Hepatocyte (in vitro differentiated cells): Measurements from ENCODE around the gene CFAP410.

ENCODE experiments used
- CTCF ChIP-seq: fragments of 200-600 bp; sonication (generic); IDR thresholded peaks from 2 replicates; pipeline ENCODE4 v1.5.1; 2016; ENCODE audit warnings: antibody characterized with exemption, mild to moderate bottlenecking; ENCODE audit not compliant: poor library complexity
- EZH2 ChIP-seq: fragments of 200-600 bp; sonication (generic); IDR thresholded peaks from 2 replicates; pipeline ENCODE4 v1.6.1; 2016; ENCODE audit warnings: antibody characterized with exemption, mild to moderate bottlenecking, borderline replicate concordance

GRCh38 chr21:44349847-44350772 is 10.9 kb upstream of the CFAP410 start:
- TF ChIP-seq CTCF, result no peak
- no peak for TF ChIP-seq EZH2
